Measurements from ENCODE around the gene RNF111.
"Not testable (repeated sequence)": the region's sequence is repeated elsewhere in the genome, so short reads cannot be mapped to it uniquely, and the experiment has no call there.

RNF111 gene

DNA sequence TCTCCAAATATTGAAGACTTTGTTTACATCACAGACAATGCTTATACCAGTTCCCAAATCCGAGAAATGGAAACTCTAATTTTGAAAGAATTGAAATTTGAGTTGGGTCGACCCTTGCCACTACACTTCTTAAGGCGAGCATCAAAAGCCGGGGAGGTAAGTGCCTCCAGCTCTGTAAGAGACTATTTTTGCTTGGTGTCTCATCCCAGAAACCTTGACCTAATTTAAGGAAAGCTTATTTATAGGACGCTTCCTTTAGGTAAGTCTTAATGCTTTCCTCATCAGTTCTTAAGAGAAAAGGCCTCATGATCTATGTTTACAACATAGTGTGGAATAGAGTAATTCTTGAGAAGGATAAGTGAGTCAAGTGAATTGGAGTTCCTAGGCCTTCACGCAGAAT lies 129.3 kb downstream of the RNF111 start:
- H3K9ac ChIP-seq (ENCODE audit: low read depth, low read length) = no peak overlapping the region
- no peaks in the 10 kb centered on the region for H3K27me3 ChIP-seq (ENCODE audit: insufficient read depth, low read length)
- peaks cover 92% of the 10 kb centered on the region for H3K36me3 ChIP-seq (ENCODE audit: insufficient read depth, low read depth, low read length)
- no peaks in the 10 kb centered on the region for H3K9me3 ChIP-seq (ENCODE audit: insufficient read depth, low read depth, low read length)
- H3K4me1 ChIP-seq (ENCODE audit: insufficient read depth, low read length) = no peaks in the 10 kb centered on the region
- no peak overlapping the region for H3K27ac ChIP-seq (ENCODE audit: low read length)
- H3K4me3 ChIP-seq (ENCODE audit: low read length) = no peak overlapping the region

GRCh38 chr15:59119625-59120024 lies 132.2 kb downstream of the RNF111 start:
- Histone ChIP-seq H3K27me3 (ENCODE audit: insufficient read depth, low read length) (no peaks in the 10 kb centered on the region), H3K36me3 (ENCODE audit: insufficient read depth, low read depth, low read length) (peaks cover 91% of the 10 kb centered on the region), H3K9me3 (ENCODE audit: insufficient read depth, low read depth, low read length) (no peaks in the 10 kb centered on the region), H3K4me3 (ENCODE audit: low read length) (no peak overlapping the region), H3K9ac (ENCODE audit: low read depth, low read length) (no peak overlapping the region), H3K4me1 (ENCODE audit: insufficient read depth, low read length) (no peaks in the 10 kb centered on the region), H3K27ac (ENCODE audit: low read length) (no peak overlapping the region)

GRCh38 chr15:59120937-59121336 lies 133.5 kb downstream of the RNF111 start:
- Histone ChIP-seq H3K4me1 (ENCODE audit: insufficient read depth, low read length) (no peaks in the 10 kb centered on the region), H3K27me3 (ENCODE audit: insufficient read depth, low read length) (no peaks in the 10 kb centered on the region), H3K27ac (ENCODE audit: low read length) (no peak overlapping the region), H3K9me3 (ENCODE audit: insufficient read depth, low read depth, low read length) (no peaks in the 10 kb centered on the region), H3K4me3 (ENCODE audit: low read length) (no peak overlapping the region), H3K9ac (ENCODE audit: low read depth, low read length) (no peak overlapping the region), H3K36me3 (ENCODE audit: insufficient read depth, low read depth, low read length) (peaks cover 91% of the 10 kb centered on the region)

GRCh38 chr15:59124261-59124660 lies 136.8 kb downstream of the RNF111 start:
- peaks cover 72% of the 10 kb centered on the region for H3K36me3 ChIP-seq (ENCODE audit: insufficient read depth, low read depth, low read length)
- H3K9me3 ChIP-seq (ENCODE audit: insufficient read depth, low read depth, low read length) = peaks cover 4% of the 10 kb centered on the region; the same call in 1 of the 2 replicates

DNA sequence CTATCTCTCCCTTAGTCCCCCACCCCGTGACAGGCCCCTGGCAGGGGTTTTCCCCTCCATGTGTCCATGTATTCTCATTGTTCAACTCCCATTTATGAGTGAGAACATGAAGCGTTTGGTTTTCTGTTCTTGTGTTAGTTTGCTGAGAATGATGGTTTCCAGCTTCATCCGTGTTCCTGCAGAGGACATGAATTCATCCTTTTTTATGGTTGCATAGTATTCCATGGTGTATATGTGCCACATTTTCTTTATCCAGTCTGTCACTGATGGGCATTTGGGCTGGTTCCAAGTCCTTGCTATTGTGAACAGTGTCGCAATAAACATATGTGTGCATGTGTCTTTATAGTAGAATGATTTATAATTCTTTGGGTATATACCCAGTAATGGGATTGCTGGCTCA lies 138.2 kb downstream of the RNF111 start:
- H3K4me3 ChIP-seq (ENCODE audit: low read length); H3K27ac ChIP-seq (ENCODE audit: low read length); H3K4me1 ChIP-seq (ENCODE audit: insufficient read depth, low read length); H3K27me3 ChIP-seq (ENCODE audit: insufficient read depth, low read length); H3K9ac ChIP-seq (ENCODE audit: low read depth, low read length): not testable (repeated sequence)
- Histone ChIP-seq H3K9me3 (ENCODE audit: insufficient read depth, low read depth, low read length) (peaks cover 15% of the 10 kb centered on the region; the same call in 1 of the 2 replicates), H3K36me3 (ENCODE audit: insufficient read depth, low read depth, low read length) (peaks cover 72% of the 10 kb centered on the region)

More at GRCh38 chr15:59124261-59124660, 136.8 kb downstream of the RNF111 start:
- Histone ChIP-seq H3K27me3 (ENCODE audit: insufficient read depth, low read length) (no peaks in the 10 kb centered on the region), H3K27ac (ENCODE audit: low read length) (no peak overlapping the region), H3K4me1 (ENCODE audit: insufficient read depth, low read length) (no peaks in the 10 kb centered on the region), H3K9ac (ENCODE audit: low read depth, low read length) (no peak overlapping the region), H3K4me3 (ENCODE audit: low read length) (no peak overlapping the region)

DNA sequence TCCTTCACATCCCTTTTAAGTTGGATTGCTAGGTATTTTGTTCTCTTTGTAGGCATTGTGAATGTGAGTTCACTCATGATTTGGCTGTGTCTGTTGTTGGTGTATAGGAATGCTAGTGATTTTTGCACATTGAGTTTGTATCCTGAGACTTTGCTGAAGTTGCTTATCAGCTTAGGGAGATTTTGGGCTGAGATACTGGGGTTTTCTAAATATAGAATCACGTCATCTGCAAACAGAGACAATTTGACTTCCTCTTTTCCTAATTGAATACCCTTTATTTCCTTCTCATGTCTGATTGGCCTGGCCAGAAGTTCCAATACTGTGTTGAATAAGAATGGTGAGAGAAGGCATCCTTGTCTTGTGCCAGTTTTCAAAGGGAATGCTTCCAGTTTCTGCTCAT lies 139.8 kb downstream of the RNF111 start:
- H3K4me1 ChIP-seq (ENCODE audit: insufficient read depth, low read length); H3K27ac ChIP-seq (ENCODE audit: low read length); H3K9ac ChIP-seq (ENCODE audit: low read depth, low read length); H3K27me3 ChIP-seq (ENCODE audit: insufficient read depth, low read length); H3K4me3 ChIP-seq (ENCODE audit: low read length): not testable (repeated sequence)
- Histone ChIP-seq H3K9me3 (ENCODE audit: insufficient read depth, low read depth, low read length) (peaks cover 15% of the 10 kb centered on the region; the same call in 1 of the 2 replicates), H3K36me3 (ENCODE audit: insufficient read depth, low read depth, low read length) (peaks cover 78% of the 10 kb centered on the region)

DNA sequence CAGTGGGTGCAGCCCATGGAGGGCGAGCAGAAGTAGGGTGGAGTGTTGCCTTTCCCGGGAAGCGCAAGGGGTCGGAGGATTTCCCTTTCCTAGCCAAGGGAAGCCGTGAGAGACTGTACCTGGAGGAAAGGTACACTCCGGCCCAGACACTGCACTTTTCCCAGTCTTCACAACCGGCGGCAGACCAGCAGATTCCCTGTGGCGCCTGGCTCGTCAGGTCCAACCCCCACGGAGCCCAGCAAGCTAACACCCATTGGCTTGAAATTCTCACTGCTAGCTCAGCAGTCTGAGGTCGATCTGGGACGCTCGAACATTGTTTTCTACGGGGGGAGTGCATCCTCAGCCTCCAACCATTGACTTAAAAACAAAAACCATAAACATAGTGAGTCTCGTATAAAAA lies 144.0 kb downstream of the RNF111 start:
- no peaks in the 10 kb centered on the region for H3K27me3 ChIP-seq (ENCODE audit: insufficient read depth, low read length)
- H3K9ac ChIP-seq (ENCODE audit: low read depth, low read length) = no peak overlapping the region
- H3K4me3 ChIP-seq (ENCODE audit: low read length) = no peak overlapping the region
- H3K4me1 ChIP-seq (ENCODE audit: insufficient read depth, low read length) = no peaks in the 10 kb centered on the region
- no peak overlapping the region for H3K27ac ChIP-seq (ENCODE audit: low read length)
- peaks cover 81% of the 10 kb centered on the region for H3K36me3 ChIP-seq (ENCODE audit: insufficient read depth, low read depth, low read length)
- H3K9me3 ChIP-seq (ENCODE audit: insufficient read depth, low read depth, low read length) = peaks cover 15% of the 10 kb centered on the region; the same call in 1 of the 2 replicates

- H3K27ac ChIP-seq (ENCODE audit: low read length) = no peak overlapping the region
- H3K9ac ChIP-seq (ENCODE audit: low read depth, low read length) = no peak overlapping the region
- H3K4me3 ChIP-seq (ENCODE audit: low read length) = no peak overlapping the region
- H3K4me1 ChIP-seq (ENCODE audit: insufficient read depth, low read length) = no peaks in the 10 kb centered on the region
- no peaks in the 10 kb centered on the region for H3K27me3 ChIP-seq (ENCODE audit: insufficient read depth, low read length)
- peaks cover 15% of the 10 kb centered on the region; the same call in 1 of the 2 replicates for H3K9me3 ChIP-seq (ENCODE audit: insufficient read depth, low read depth, low read length)
- peaks cover 82% of the 10 kb centered on the region for H3K36me3 ChIP-seq (ENCODE audit: insufficient read depth, low read depth, low read length)
Observed at GRCh38 chr15:59131969-59132562, 144.6 kb downstream of the RNF111 start.

DNA sequence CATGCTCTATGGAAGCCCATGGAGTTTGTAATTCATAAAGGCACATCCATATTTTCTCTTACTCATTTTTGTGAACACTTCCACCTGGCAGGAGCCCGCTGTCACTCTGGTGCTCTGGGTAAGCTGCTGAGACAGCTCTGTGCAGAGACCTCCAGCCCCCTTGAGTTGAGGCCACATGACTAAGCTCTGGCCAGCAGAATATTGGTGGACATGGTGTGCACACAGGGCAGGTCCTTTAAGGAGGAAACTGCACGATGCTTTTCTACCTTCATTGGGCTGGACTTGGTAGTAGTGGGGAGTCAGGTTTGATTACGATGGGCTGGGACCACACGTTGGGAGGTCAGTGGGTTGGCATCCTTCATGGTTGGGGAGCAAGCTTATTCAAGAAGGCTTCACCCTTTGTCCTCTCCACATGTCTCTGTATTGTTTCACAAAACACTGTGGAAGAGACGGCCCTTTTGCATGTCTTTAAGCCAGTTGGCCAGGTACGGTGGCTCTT lies 146.5 kb downstream of the RNF111 start:
- H3K27ac ChIP-seq (ENCODE audit: low read length) = no peak overlapping the region
- no peak overlapping the region for H3K4me3 ChIP-seq (ENCODE audit: low read length)
- H3K9me3 ChIP-seq (ENCODE audit: insufficient read depth, low read depth, low read length) = peaks cover 14% of the 10 kb centered on the region; the same call in 1 of the 2 replicates
- no peak overlapping the region for H3K9ac ChIP-seq (ENCODE audit: low read depth, low read length)
- H3K27me3 ChIP-seq (ENCODE audit: insufficient read depth, low read length) = no peaks in the 10 kb centered on the region
- peaks cover 95% of the 10 kb centered on the region for H3K36me3 ChIP-seq (ENCODE audit: insufficient read depth, low read depth, low read length)
- no peaks in the 10 kb centered on the region for H3K4me1 ChIP-seq (ENCODE audit: insufficient read depth, low read length)

GRCh38 chr15:59137566-59137965 lies 150.1 kb downstream of the RNF111 start:
- Histone ChIP-seq H3K4me1 (ENCODE audit: insufficient read depth, low read length) (no peaks in the 10 kb centered on the region), H3K4me3 (ENCODE audit: low read length) (no peak overlapping the region), H3K27ac (ENCODE audit: low read length) (no peak overlapping the region), H3K27me3 (ENCODE audit: insufficient read depth, low read length) (no peaks in the 10 kb centered on the region), H3K9me3 (ENCODE audit: insufficient read depth, low read depth, low read length) (no peaks in the 10 kb centered on the region), H3K9ac (ENCODE audit: low read depth, low read length) (no peak overlapping the region), H3K36me3 (ENCODE audit: insufficient read depth, low read depth, low read length) (peaks cover 83% of the 10 kb centered on the region)

GRCh38 chr15:59138243-59138642 lies 150.8 kb downstream of the RNF111 start:
- Histone ChIP-seq H3K9me3 (ENCODE audit: insufficient read depth, low read depth, low read length) (no peaks in the 10 kb centered on the region), H3K36me3 (ENCODE audit: insufficient read depth, low read depth, low read length) (peaks cover 82% of the 10 kb centered on the region), H3K9ac (ENCODE audit: low read depth, low read length) (no peak overlapping the region), H3K27ac (ENCODE audit: low read length) (no peak overlapping the region), H3K4me3 (ENCODE audit: low read length) (no peak overlapping the region), H3K27me3 (ENCODE audit: insufficient read depth, low read length) (no peaks in the 10 kb centered on the region), H3K4me1 (ENCODE audit: insufficient read depth, low read length) (no peaks in the 10 kb centered on the region)

DNA sequence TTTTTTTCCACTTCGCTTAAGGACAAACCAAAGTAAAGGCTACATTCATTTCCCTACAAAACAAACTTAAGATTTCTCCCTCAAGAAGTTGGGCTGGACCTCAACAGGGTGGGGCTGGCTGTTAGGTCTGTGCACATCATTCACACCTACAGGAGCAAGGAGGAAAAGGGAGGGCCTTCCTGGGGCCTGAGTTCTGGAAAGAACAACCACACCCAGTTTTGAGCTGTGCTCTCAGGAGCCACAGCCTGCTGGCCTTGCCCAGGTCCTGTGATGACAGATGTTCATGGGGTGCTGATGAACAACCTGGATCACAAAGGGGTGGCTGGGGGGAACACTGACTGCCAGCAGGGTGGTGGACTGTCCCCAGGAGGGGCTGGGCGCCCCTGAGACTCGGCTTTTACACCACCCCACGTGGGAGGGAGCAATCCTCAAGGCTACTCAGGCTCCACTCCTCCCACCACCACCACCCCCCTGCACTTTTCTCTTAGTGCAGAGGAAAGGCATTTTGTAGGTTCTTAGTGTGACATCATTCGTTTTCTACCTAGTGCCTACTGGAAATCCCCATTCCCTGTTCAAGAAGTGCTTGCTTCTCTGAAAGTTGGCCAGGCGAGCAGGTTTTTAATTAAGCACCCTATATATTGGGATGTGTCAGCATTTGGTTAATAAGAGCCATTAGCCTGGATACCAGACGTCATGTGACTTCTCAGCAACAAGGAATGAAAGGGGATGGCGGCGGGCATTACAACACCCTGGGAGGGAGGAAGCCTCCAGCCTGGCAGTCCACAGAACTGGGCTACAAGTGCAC lies 153.2 kb downstream of the RNF111 start:
- Histone ChIP-seq H3K4me3 (ENCODE audit: low read length) (no peak overlapping the region), H3K9me3 (ENCODE audit: insufficient read depth, low read depth, low read length) (no peaks in the 10 kb centered on the region), H3K4me1 (ENCODE audit: insufficient read depth, low read length) (no peaks in the 10 kb centered on the region), H3K36me3 (ENCODE audit: insufficient read depth, low read depth, low read length) (peaks cover 68% of the 10 kb centered on the region), H3K27ac (ENCODE audit: low read length) (no peak overlapping the region), H3K27me3 (ENCODE audit: insufficient read depth, low read length) (no peaks in the 10 kb centered on the region), H3K9ac (ENCODE audit: low read depth, low read length) (no peak overlapping the region)
